ENCODE data around the gene NKAIN2.

DNA sequence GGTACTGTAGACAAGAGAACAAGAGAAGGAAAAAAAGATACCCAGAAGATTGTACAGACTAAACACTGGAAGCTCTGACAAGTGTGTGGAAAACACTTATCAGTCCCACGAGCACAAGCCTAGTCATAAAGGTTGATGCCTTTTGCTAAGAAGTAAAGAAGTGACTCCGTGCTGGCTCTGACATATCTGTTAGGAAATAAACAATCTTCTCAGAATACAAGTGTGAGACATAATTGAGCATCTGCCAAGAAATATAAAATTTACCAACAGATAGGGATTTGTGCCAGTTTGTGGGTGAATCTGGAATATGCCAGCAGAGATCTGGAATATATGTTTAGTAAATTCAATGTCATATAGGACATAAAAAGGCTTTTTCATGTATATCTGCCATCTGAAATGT, 899.9 kb downstream of the NKAIN2 start:
- TF ChIP-seq CTCF (IDR thresholded peaks at IDR 0.05) (no peak), POLR2A (IDR thresholded peaks at IDR 0.05) (no peak)

All from thyroid gland (tissue), 4 donors.